Measurements from ENCODE around the gene ASTN2.

ASTN2 gene

GRCh38 chr9:116806075-116806474 lies 608.8 kb downstream of the ASTN2 start:
- Histone ChIP-seq H2AFZ (ENCODE audit: low read depth, low read length) (no peak overlapping the region), H3K4me1 (ENCODE audit: insufficient read depth, low read length) (peaks cover 5% of the 10 kb centered on the region), H3K36me3 (ENCODE audit: insufficient read depth, low read length) (no peaks in the 10 kb centered on the region), H3K27me3 (ENCODE audit: insufficient read depth, low read length) (no peaks in the 10 kb centered on the region), H3K9me3 (ENCODE audit: low read length) (no peaks in the 10 kb centered on the region), H3K4me3 (ENCODE audit: low read length) (no peak overlapping the region)

GRCh38 chr9:116800885-116801284 lies 614.0 kb downstream of the ASTN2 start:
- Histone ChIP-seq H3K9me3 (ENCODE audit: low read length) (no peaks in the 10 kb centered on the region), H3K27me3 (ENCODE audit: insufficient read depth, low read length) (peaks cover 3% of the 10 kb centered on the region), H2AFZ (ENCODE audit: low read depth, low read length) (no peak overlapping the region), H3K4me1 (ENCODE audit: insufficient read depth, low read length) (no peaks in the 10 kb centered on the region), H3K4me3 (ENCODE audit: low read length) (no peak overlapping the region), H3K36me3 (ENCODE audit: insufficient read depth, low read length) (no peaks in the 10 kb centered on the region)

- Histone ChIP-seq H3K4me3 (ENCODE audit: low read length) (no peak overlapping the region), H3K36me3 (ENCODE audit: insufficient read depth, low read length) (no peaks in the 10 kb centered on the region), H2AFZ (ENCODE audit: low read depth, low read length) (no peak overlapping the region), H3K4me1 (ENCODE audit: insufficient read depth, low read length) (no peaks in the 10 kb centered on the region), H3K9me3 (ENCODE audit: low read length) (no peaks in the 10 kb centered on the region), H3K27me3 (ENCODE audit: insufficient read depth, low read length) (peaks cover 3% of the 10 kb centered on the region)
These were observed 614.8 kb downstream of the ASTN2 start for GRCh38 chr9:116800074-116800473.

- Histone ChIP-seq H2AFZ (ENCODE audit: low read depth, low read length) (no peak overlapping the region), H3K4me3 (ENCODE audit: low read length) (no peak overlapping the region), H3K36me3 (ENCODE audit: insufficient read depth, low read length) (no peaks in the 10 kb centered on the region), H3K27me3 (ENCODE audit: insufficient read depth, low read length) (peaks cover 3% of the 10 kb centered on the region), H3K9me3 (ENCODE audit: low read length) (no peaks in the 10 kb centered on the region), H3K4me1 (ENCODE audit: insufficient read depth, low read length) (no peaks in the 10 kb centered on the region)
These were observed 616.3 kb downstream of the ASTN2 start for GRCh38 chr9:116798521-116798920.

- H3K4me1 ChIP-seq (ENCODE audit: insufficient read depth, low read length): no peaks in the 10 kb centered on the region
- no peak overlapping the region for H2AFZ ChIP-seq (ENCODE audit: low read depth, low read length)
- no peaks in the 10 kb centered on the region for H3K9me3 ChIP-seq (ENCODE audit: low read length)
- peaks cover 5% of the 10 kb centered on the region for H3K27me3 ChIP-seq (ENCODE audit: insufficient read depth, low read length)
- H3K4me3 ChIP-seq (ENCODE audit: low read length): no peak overlapping the region
- H3K36me3 ChIP-seq (ENCODE audit: insufficient read depth, low read length): no peaks in the 10 kb centered on the region
These were observed 617.6 kb downstream of the ASTN2 start for GRCh38 chr9:116797276-116797675.

GRCh38 chr9:116796669-116797068 lies 618.2 kb downstream of the ASTN2 start:
- H3K36me3 ChIP-seq (ENCODE audit: insufficient read depth, low read length): no peaks in the 10 kb centered on the region
- no peaks in the 10 kb centered on the region for H3K9me3 ChIP-seq (ENCODE audit: low read length)
- no peaks in the 10 kb centered on the region for H3K4me1 ChIP-seq (ENCODE audit: insufficient read depth, low read length)
- peaks cover 5% of the 10 kb centered on the region for H3K27me3 ChIP-seq (ENCODE audit: insufficient read depth, low read length)
- H2AFZ ChIP-seq (ENCODE audit: low read depth, low read length): no peak overlapping the region
- H3K4me3 ChIP-seq (ENCODE audit: low read length): no peak overlapping the region

- Histone ChIP-seq H2AFZ (ENCODE audit: low read depth, low read length) (no peak overlapping the region), H3K4me1 (ENCODE audit: insufficient read depth, low read length) (no peaks in the 10 kb centered on the region), H3K9me3 (ENCODE audit: low read length) (no peaks in the 10 kb centered on the region), H3K27me3 (ENCODE audit: insufficient read depth, low read length) (peaks cover 5% of the 10 kb centered on the region), H3K4me3 (ENCODE audit: low read length) (no peak overlapping the region), H3K36me3 (ENCODE audit: insufficient read depth, low read length) (no peaks in the 10 kb centered on the region)
These were observed 619.0 kb downstream of the ASTN2 start for GRCh38 chr9:116795821-116796220.

- H2AFZ ChIP-seq (ENCODE audit: low read depth, low read length): no peak overlapping the region
- no peak overlapping the region for H3K4me3 ChIP-seq (ENCODE audit: low read length)
- peaks cover 14% of the 10 kb centered on the region for H3K4me1 ChIP-seq (ENCODE audit: insufficient read depth, low read length)
- peaks cover 2% of the 10 kb centered on the region for H3K27me3 ChIP-seq (ENCODE audit: insufficient read depth, low read length)
- no peaks in the 10 kb centered on the region for H3K36me3 ChIP-seq (ENCODE audit: insufficient read depth, low read length)
- H3K9me3 ChIP-seq (ENCODE audit: low read length): no peaks in the 10 kb centered on the region
These were observed 622.6 kb downstream of the ASTN2 start for GRCh38 chr9:116792271-116792670.

- Histone ChIP-seq H2AFZ (ENCODE audit: low read depth, low read length) (no peak overlapping the region), H3K36me3 (ENCODE audit: insufficient read depth, low read length) (no peaks in the 10 kb centered on the region), H3K9me3 (ENCODE audit: low read length) (no peaks in the 10 kb centered on the region), H3K4me3 (ENCODE audit: low read length) (no peak overlapping the region), H3K4me1 (ENCODE audit: insufficient read depth, low read length) (peaks cover 14% of the 10 kb centered on the region), H3K27me3 (ENCODE audit: insufficient read depth, low read length) (peaks cover 2% of the 10 kb centered on the region)
These were observed 623.5 kb downstream of the ASTN2 start for GRCh38 chr9:116791326-116791725.

GRCh38 chr9:116789081-116789480 lies 625.8 kb downstream of the ASTN2 start:
- Histone ChIP-seq H3K27me3 (ENCODE audit: insufficient read depth, low read length) (peaks cover 2% of the 10 kb centered on the region), H3K36me3 (ENCODE audit: insufficient read depth, low read length) (no peaks in the 10 kb centered on the region), H2AFZ (ENCODE audit: low read depth, low read length) (no peak overlapping the region), H3K9me3 (ENCODE audit: low read length) (no peaks in the 10 kb centered on the region), H3K4me1 (ENCODE audit: insufficient read depth, low read length) (peaks cover 14% of the 10 kb centered on the region), H3K4me3 (ENCODE audit: low read length) (no peak overlapping the region)

- Histone ChIP-seq H3K9me3 (ENCODE audit: low read length) (no peaks in the 10 kb centered on the region), H3K36me3 (ENCODE audit: insufficient read depth, low read length) (no peaks in the 10 kb centered on the region), H3K27me3 (ENCODE audit: insufficient read depth, low read length) (peaks cover 6% of the 10 kb centered on the region)
These were observed 628.1 kb downstream of the ASTN2 start for GRCh38 chr9:116786737-116787136.

GRCh38 chr9:116777116-116777515 lies 637.7 kb downstream of the ASTN2 start:
- Histone ChIP-seq H3K4me1 (ENCODE audit: insufficient read depth, low read length) (no peaks in the 10 kb centered on the region), H3K9me3 (ENCODE audit: low read length) (no peaks in the 10 kb centered on the region), H2AFZ (ENCODE audit: low read depth, low read length) (no peak overlapping the region), H3K27me3 (ENCODE audit: insufficient read depth, low read length) (peaks cover 2% of the 10 kb centered on the region), H3K4me3 (ENCODE audit: low read length) (no peak overlapping the region), H3K36me3 (ENCODE audit: insufficient read depth, low read length) (no peaks in the 10 kb centered on the region)

More at GRCh38 chr9:116786737-116787136, 628.1 kb downstream of the ASTN2 start:
- Histone ChIP-seq H3K4me1 (ENCODE audit: insufficient read depth, low read length) (peaks cover 14% of the 10 kb centered on the region), H2AFZ (ENCODE audit: low read depth, low read length) (no peak overlapping the region), H3K4me3 (ENCODE audit: low read length) (no peak overlapping the region)

- no peaks in the 10 kb centered on the region for H3K9me3 ChIP-seq (ENCODE audit: low read length)
- H3K36me3 ChIP-seq (ENCODE audit: insufficient read depth, low read length): no peaks in the 10 kb centered on the region
- H3K27me3 ChIP-seq (ENCODE audit: insufficient read depth, low read length): no peaks in the 10 kb centered on the region
- H3K4me3 ChIP-seq (ENCODE audit: low read length): no peak overlapping the region
- H2AFZ ChIP-seq (ENCODE audit: low read depth, low read length): no peak overlapping the region
- no peaks in the 10 kb centered on the region for H3K4me1 ChIP-seq (ENCODE audit: insufficient read depth, low read length)
These were observed 640.3 kb downstream of the ASTN2 start for GRCh38 chr9:116774421-116775180.

GRCh38 chr9:116767219-116767618 lies 647.6 kb downstream of the ASTN2 start:
- no peak overlapping the region for H2AFZ ChIP-seq (ENCODE audit: low read depth, low read length)
- no peaks in the 10 kb centered on the region for H3K9me3 ChIP-seq (ENCODE audit: low read length)
- H3K4me3 ChIP-seq (ENCODE audit: low read length): no peak overlapping the region
- peaks cover 4% of the 10 kb centered on the region for H3K27me3 ChIP-seq (ENCODE audit: insufficient read depth, low read length)
- no peaks in the 10 kb centered on the region for H3K36me3 ChIP-seq (ENCODE audit: insufficient read depth, low read length)
- no peaks in the 10 kb centered on the region for H3K4me1 ChIP-seq (ENCODE audit: insufficient read depth, low read length)
